H1 (cell line): ENCODE results near the gene AFF4. TPM values are rescaled to one million over a fixed set of nuclear protein-coding genes. Genes with fewer than 3 reads are reported as not detected.
A peak's percentile ranks its signal among the peaks of the same experiment; 100 is the strongest.

Source experiments
- CTCF ChIA-PET: fragments of 300-600 bp; sonication (Branson Sonifier 250); formaldehyde crosslinking; loops from one replicate; lab custom pipeline; 2021; ENCODE audit not compliant: partially characterized antibody; lab: Charles Lee
- POLR2A ChIA-PET: fragments of 300-600 bp; sonication (Branson Sonifier 250); formaldehyde crosslinking; loops from one replicate; lab custom pipeline; 2021; ENCODE audit warnings: inconsistent platforms; ENCODE audit not compliant: partially characterized antibody; lab: Charles Lee
- DNase-seq, 2 experiments: peaks; one replicate each; pipeline versions ENCODE4 v3.0.0 to v3.0.0-alpha.2; 2010 to 2022; ENCODE audit warnings: low spot score in 2 of 2, low read depth in 1 of 2, mixed read lengths in 1 of 2
- FAIRE-seq: peaks from 2 replicates; lab custom pipeline; 2011; peaks lifted over from hg19 to GRCh38; lab: Jason Lieb, UNC
- H2AFZ ChIP-seq: 2 replicates; pipeline ENCODE4 v1.8.1; 2012; ENCODE audit warnings: low read length, inconsistent platforms
- H2AK5ac ChIP-seq: 2 replicates; pipeline ENCODE4 v1.6.1; 2013; ENCODE audit warnings: low read depth, low read length
- H2BK120ac ChIP-seq: replicated peaks from 2 replicates; pipeline ENCODE3; 2013; ENCODE audit warnings: low read depth, low read length, inconsistent platforms
- H2BK12ac ChIP-seq: 2 replicates; pipeline ENCODE4 v1.6.1; 2013; ENCODE audit warnings: low read depth, low read length
- H2BK15ac ChIP-seq: 2 replicates; pipeline ENCODE4 v1.6.1; 2013; ENCODE audit warnings: low read length
- H2BK20ac ChIP-seq: 2 replicates; pipeline ENCODE4 v1.6.1; 2013; ENCODE audit warnings: low read length
- H2BK5ac ChIP-seq: 2 replicates; pipeline ENCODE4 v1.6.1; 2013; ENCODE audit warnings: low read depth, low read length
- H3K14ac ChIP-seq: 2 replicates; pipeline ENCODE4 v1.6.1; 2013; ENCODE audit warnings: inconsistent platforms; ENCODE audit not compliant: insufficient read length
- H3K18ac ChIP-seq: 2 replicates; pipeline ENCODE4 v1.6.1; 2013; ENCODE audit warnings: low read length; ENCODE audit errors: extremely low read depth
- H3K23ac ChIP-seq: 2 replicates; pipeline ENCODE4 v1.6.1; 2013; ENCODE audit warnings: inconsistent platforms; ENCODE audit not compliant: insufficient read length
- H3K23me2 ChIP-seq: 2 replicates; pipeline ENCODE4 v1.6.1; 2013; ENCODE audit warnings: low read depth, low read length
- H3K27ac ChIP-seq: 2 replicates; pipeline ENCODE4 v1.6.1; 2011; ENCODE audit warnings: low read depth, low read length, inconsistent platforms
- H3K27me3 ChIP-seq, 4 experiments: replicated peaks in 1 of 4; 1 replicate in 1 of 4; 2 replicates in 3 of 4; pipeline versions ENCODE4 v1.6.1 to v1.8.1; 2011 to 2013; ENCODE audit warnings: low read length in 3 of 4, mild to moderate bottlenecking in 3 of 4, inconsistent platforms in 2 of 4, mixed read lengths in 2 of 4, moderate library complexity in 1 of 4; ENCODE audit not compliant: control insufficient read depth in 3 of 4, insufficient read depth in 3 of 4; ENCODE audit errors: extremely low read depth in 1 of 4
- H3K36me3 ChIP-seq, 4 experiments: 2 replicates each; pipeline versions ENCODE4 v1.6.1 to v1.8.1; 2011 to 2013; ENCODE audit warnings: mild to moderate bottlenecking in 4 of 4, low read length in 3 of 4, moderate library complexity in 2 of 4, control low read depth in 1 of 4, inconsistent platforms in 1 of 4; ENCODE audit not compliant: insufficient read depth in 4 of 4, control insufficient read depth in 2 of 4
- H3K4ac ChIP-seq: replicated peaks from 2 replicates; pipeline ENCODE3; 2013; ENCODE audit warnings: low read length, low read depth, mixed read lengths, inconsistent platforms; ENCODE audit not compliant: insufficient read length
- H3K4me1 ChIP-seq, 4 experiments: replicated peaks in 1 of 4; 1 replicate in 1 of 4; 2 replicates in 3 of 4; pipeline versions ENCODE4 v1.6.1 to v1.8.1; 2011 to 2013; ENCODE audit warnings: low read length in 3 of 4, inconsistent platforms in 2 of 4, mixed read lengths in 1 of 4; ENCODE audit not compliant: insufficient read depth in 4 of 4, control insufficient read depth in 3 of 4
- H3K4me2 ChIP-seq, 2 experiments: 2 replicates each; pipeline versions ENCODE4 v1.6.1 to v1.8.1; 2011 to 2013; ENCODE audit warnings: low read depth in 2 of 2, low read length in 2 of 2, control low read depth in 1 of 2, inconsistent platforms in 1 of 2, mild to moderate bottlenecking in 1 of 2; ENCODE audit not compliant: insufficient read depth in 1 of 2
- H3K4me3 ChIP-seq, 4 experiments: fragments of 200-600, 300-600 bp in 1 of 4; sonication (generic), shearing (Covaris generic), sonication (Bioruptor Twin) in 1 of 4; 2 replicates each; pipeline versions ENCODE4 v1.5.1 to v1.8.1; 2011 to 2016; ENCODE audit warnings: low read length in 4 of 4, low read depth in 3 of 4, control low read depth in 2 of 4, inconsistent platforms in 2 of 4, mild to moderate bottlenecking in 2 of 4, mixed read lengths in 1 of 4, moderate library complexity in 1 of 4; ENCODE audit not compliant: insufficient read depth in 2 of 4; ENCODE audit errors: extremely low read depth in 1 of 4
- H3K56ac ChIP-seq: replicated peaks from 2 replicates; pipeline ENCODE3; 2013; ENCODE audit warnings: low read depth, mild to moderate bottlenecking, mixed read lengths, low read length, inconsistent platforms; ENCODE audit not compliant: insufficient read length
- H3K79me1 ChIP-seq: 2 replicates; pipeline ENCODE4 v1.6.1; 2013; ENCODE audit warnings: low read depth, low read length, control low read depth
- H3K79me2 ChIP-seq, 2 experiments: 2 replicates each; pipeline versions ENCODE4 v1.6.1 to v1.8.1; 2012 to 2013; ENCODE audit warnings: low read length in 2 of 2, mild to moderate bottlenecking in 2 of 2, inconsistent platforms in 1 of 2; ENCODE audit not compliant: insufficient read depth in 2 of 2, control insufficient read depth in 1 of 2
- H3K9ac ChIP-seq, 4 experiments: replicated peaks in 1 of 4; 1 replicate in 1 of 4; 2 replicates in 3 of 4; pipeline versions ENCODE4 v1.6.1 to v1.8.1; 2011 to 2013; ENCODE audit warnings: low read depth in 3 of 4, low read length in 3 of 4, control low read depth in 2 of 4, mild to moderate bottlenecking in 2 of 4, moderate library complexity in 2 of 4, inconsistent platforms in 1 of 4; ENCODE audit errors: extremely low read depth in 1 of 4
- H3K9me3 ChIP-seq, 2 experiments: 2 replicates each; pipeline versions ENCODE4 v1.6.1 to v1.8.1; 2012 to 2013; ENCODE audit warnings: mild to moderate bottlenecking in 2 of 2, moderate library complexity in 2 of 2, control low read depth in 1 of 2, inconsistent platforms in 1 of 2, low read depth in 1 of 2, low read length in 1 of 2, mixed read lengths in 1 of 2; ENCODE audit not compliant: insufficient read depth in 2 of 2
- H4K20me1 ChIP-seq, 2 experiments: replicated peaks in 1 of 2; 2 replicates each; pipeline versions ENCODE3 to v1.8.1; 2011 to 2013; ENCODE audit warnings: inconsistent platforms in 2 of 2, low read length in 2 of 2, mild to moderate bottlenecking in 1 of 2; ENCODE audit not compliant: insufficient read depth in 2 of 2, control insufficient read depth in 1 of 2
- H4K5ac ChIP-seq: 2 replicates; pipeline ENCODE4 v1.6.1; 2013; ENCODE audit warnings: low read length, low read depth, mixed read lengths, inconsistent platforms; ENCODE audit not compliant: insufficient read length
- H4K8ac ChIP-seq: 2 replicates; pipeline ENCODE4 v1.8.0; 2013; ENCODE audit warnings: mild to moderate bottlenecking, moderate library complexity, low read length, inconsistent platforms; ENCODE audit not compliant: insufficient read depth; ENCODE audit errors: extremely low read depth
- H4K91ac ChIP-seq: replicated peaks from 2 replicates; pipeline ENCODE3; 2013; ENCODE audit warnings: low read length, mixed read lengths, inconsistent platforms; ENCODE audit not compliant: insufficient read length
- BRCA1 ChIP-seq: IDR thresholded peaks from 2 replicates; pipeline ENCODE4 v1.6.1; 2012; ENCODE audit warnings: low read depth, low read length, improper control_type of control experiment
- SP2 ChIP-seq: IDR thresholded peaks from 2 replicates; pipeline ENCODE4 v1.6.1; 2012; ENCODE audit warnings: mild to moderate bottlenecking, low read length, inconsistent platforms
- WGBS, 2 experiments: shearing (Covaris generic) in 1 of 2; methylation state at CpG; one replicate each; pipeline versions ENCODE4 v1.1.6 to v1.1.7; 2013 to 2015; ENCODE audit warnings: low lambda C conversion rate in 2 of 2, mixed read lengths in 2 of 2, inconsistent platforms in 1 of 2, low coverage in 1 of 2, missing lambda C conversion rate in 1 of 2; ENCODE audit not compliant: insufficient replicate concordance in 2 of 2, insufficient coverage in 1 of 2, insufficient read length in 1 of 2; ENCODE audit errors: extremely low coverage in 1 of 2, missing lambda C conversion rate in 1 of 2; 5-methylcytosine and 5-hydroxymethylcytosine counted together
- polyA plus RNA-seq, 7 experiments: library from polyadenylated mRNA; depleted of rRNA in 3 of 7; stranded (reverse) in 5 of 7; unstranded in 2 of 7; fragments of >200 nt in 5 of 7; fragments of 200-250 nt in 2 of 7; gene quantifications; 1 replicate in 5 of 7; 2 replicates in 1 of 7; 4 replicates in 1 of 7; pipeline versions ENCODE4 v1.2.1 to v1.2.3, GENCODE V29; 2011 to 2013; ENCODE audit warnings: missing spikeins in 2 of 7, mixed read lengths in 2 of 7
- total RNA-seq: library from RNA; stranded (reverse); fragmentation: NEBNext Ultra II Directional; extraction: Animal tissue kit (Norgen Biotek cat#: 25700); gene quantifications from 2 replicates; pipeline ENCODE4 v1.2.1, GENCODE V29; 2021

AFF4 gene
- total and polyA plus RNA-seq, 2 of the 8 experiments (the other 6 are each of a cell fraction or from before 2014, with no cell fraction given) = 12.0 to 61.4 TPM

DNA sequence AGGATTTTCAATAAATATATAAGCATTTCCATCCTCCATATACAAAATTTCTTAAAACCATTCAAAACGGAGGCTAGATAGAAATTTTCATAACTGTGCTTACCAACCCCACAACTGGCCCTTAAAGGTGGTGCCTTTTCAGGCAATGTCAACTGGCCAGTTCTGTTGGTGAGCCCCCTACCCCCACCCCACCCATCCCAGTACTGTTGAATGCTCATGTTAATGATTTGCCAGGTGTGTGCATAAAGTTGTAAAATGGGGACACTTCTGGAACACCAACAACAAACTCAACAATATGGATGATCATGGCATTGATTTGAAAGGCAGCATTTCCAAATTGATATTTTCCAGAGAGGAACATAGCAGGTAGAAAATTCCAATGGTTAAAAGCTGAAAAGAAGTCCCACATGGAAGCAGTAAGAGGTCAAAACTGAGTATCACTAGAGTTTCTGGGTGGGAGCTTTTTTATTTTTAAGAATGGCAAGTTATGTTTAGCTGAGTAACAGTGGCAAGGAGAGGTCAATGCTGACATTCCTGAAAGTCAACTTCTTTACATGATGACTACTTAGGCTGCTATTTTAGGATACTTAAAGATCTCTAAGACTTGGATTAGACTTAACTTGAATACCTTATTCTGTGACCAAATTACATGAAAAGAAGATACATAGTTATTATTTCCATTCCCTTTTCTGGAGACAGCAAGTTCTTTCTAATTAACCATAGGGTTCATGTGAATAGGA is 87.2 kb downstream of the AFF4 start:
- Histone ChIP-seq H4K8ac (no peak overlapping the region), H3K18ac (no peak overlapping the region), H3K9ac (peak overlapping the region in 1 of 4 experiments; percentile 34; a peak in 1 of 7 replicates), H4K91ac (no peak overlapping the region), H3K27ac (no peak overlapping the region), H2AFZ (no peak overlapping the region), H3K36me3 (peaks cover 3 to 31% (median 18%) of the 10 kb centered on the region in 4 experiments; a peak in 6 of 8 replicates), H3K23ac (no peak overlapping the region), H3K9me3 (no peaks in the 10 kb centered on the region), H2BK12ac (no peak overlapping the region), H2BK5ac (no peak overlapping the region), H2BK20ac (no peak overlapping the region), H3K4me2 (no peak overlapping the region), H3K4me1 (no peaks in the 10 kb centered on the region), H3K27me3 (no peaks in the 10 kb centered on the region), H2BK15ac (no peak overlapping the region), H3K23me2 (0 out of 2 replicates have a peak, but pooled peaks cover 2% of the 10 kb centered on the region), H3K79me1 (no peaks in the 10 kb centered on the region), H3K4me3 (no peak overlapping the region), H2AK5ac (no peak overlapping the region), H3K56ac (no peak overlapping the region), H4K5ac (no peak overlapping the region), H4K20me1 (no peaks in the 10 kb centered on the region), H3K14ac (no peak overlapping the region), H3K79me2 (no peaks in the 10 kb centered on the region), H3K4ac (no peak overlapping the region), H2BK120ac (no peak overlapping the region)
- CTCF ChIA-PET = interaction anchor here (0.5 to 32.2 kb wide), 4 partner anchors 10 to 119 kb away, joined by 3 to 465 read pairs (median 3); partner anchors contain the start of gene SHROOM1
- FAIRE-seq (no peak), DNase-seq (no peak)
- WGBS, 2 experiments = 76% methylated on average over 1 of the region's 1 CpG; no CpG with 5 or more reads in 1 of the 2 experiments
- POLR2A ChIA-PET = interaction anchor here (0.8 to 2.4 kb wide), 2 partner anchors 9 to 49 kb away, joined by 3 to 15 read pairs; partner anchors contain the start of genes GDF9 and UQCRQ
- TF ChIP-seq SP2 = no peak
- TF ChIP-seq BRCA1 = no peak
